Measurements from ENCODE around the gene SOCS7. TPM values are rescaled to one million over a fixed set of nuclear protein-coding genes. Genes with fewer than 3 reads are reported as not detected.
"Not testable (repeated sequence)": the region's sequence is repeated elsewhere in the genome, so short reads cannot be mapped to it uniquely, and the experiment has no call there.

The SOCS7 gene
- total RNA-seq, 1 donor from 2014 or later: 14.7 TPM

DNA sequence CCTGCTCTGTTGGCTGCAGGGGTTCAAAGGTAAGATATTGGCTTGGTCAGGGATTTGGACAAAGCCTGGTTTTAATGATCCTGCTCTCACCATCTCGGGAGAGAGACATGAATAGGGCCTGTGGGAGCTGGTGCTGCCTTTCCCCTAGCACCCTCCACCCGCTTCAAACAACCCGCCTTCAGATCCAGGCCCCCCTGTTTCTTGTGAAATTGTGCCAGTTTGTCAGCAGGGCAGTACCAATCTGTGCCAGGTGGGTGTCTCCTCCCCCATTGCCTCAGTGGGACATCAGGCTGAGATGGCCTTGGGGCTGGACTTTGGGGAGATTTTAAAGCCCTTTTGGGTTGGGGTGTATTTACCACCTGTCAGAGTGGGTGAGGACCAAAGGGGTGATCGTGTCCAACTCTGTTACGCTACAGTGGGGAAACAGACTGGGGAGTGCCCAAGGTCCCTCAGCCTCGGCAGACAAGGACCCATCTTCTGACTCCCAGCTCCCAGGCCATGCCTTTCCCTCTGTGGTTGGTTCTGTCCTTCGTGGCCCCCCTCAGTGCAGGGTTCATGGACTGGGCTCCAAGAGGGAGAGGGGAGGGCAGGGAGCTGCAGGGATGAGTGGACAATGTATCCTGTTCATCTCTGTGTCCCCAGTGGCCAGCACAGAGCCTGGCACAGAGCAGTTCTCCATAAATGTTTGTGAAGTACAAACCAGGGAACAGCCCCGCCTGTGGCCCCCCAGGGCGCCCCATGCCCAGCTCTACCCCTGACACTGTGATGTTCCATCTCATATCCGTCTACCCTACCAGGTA lies 79.9 kb downstream of the SOCS7 start:
- TF ChIP-seq CTCF (IDR thresholded peaks at IDR 0.05): no peak
- no peak for TF ChIP-seq POLR2A (IDR thresholded peaks at IDR 0.05)
- TF ChIP-seq POLR2AphosphoS5 (IDR thresholded peaks at IDR 0.05; ENCODE audit: insufficient read depth in 1 of 2, low read depth in 1 of 2): no peak
- Histone ChIP-seq H3K9me3 (no peaks in the 10 kb centered on the region), H3K4me3 (no peak overlapping the region), H3K4me1 (peaks cover 48% of the 10 kb centered on the region), H3K27me3 (no peaks in the 10 kb centered on the region), H3K27ac (no peak overlapping the region), H3K36me3 (no peaks in the 10 kb centered on the region)
- intact Hi-C loops (cut with DNase I): no loop called here
- DNase-seq (ENCODE audit: extremely low spot score in 2 of 2): no peak

GRCh38 chr17:38434178-38434665 lies 82.6 kb downstream of the SOCS7 start:
- no peak overlapping the region for H3K27ac ChIP-seq
- H3K4me1 ChIP-seq: peaks cover 29% of the 10 kb centered on the region
- H3K36me3 ChIP-seq: no peaks in the 10 kb centered on the region
- H3K9me3 ChIP-seq: no peaks in the 10 kb centered on the region
- no peak for TF ChIP-seq POLR2A (IDR thresholded peaks at IDR 0.05)
- TF ChIP-seq POLR2AphosphoS5 (IDR thresholded peaks at IDR 0.05; ENCODE audit: insufficient read depth in 1 of 2, low read depth in 1 of 2): no peak
- no peak for TF ChIP-seq CTCF (IDR thresholded peaks at IDR 0.05)
- H3K4me3 ChIP-seq: no peak overlapping the region
- no peaks in the 10 kb centered on the region for H3K27me3 ChIP-seq
- intact Hi-C loops (cut with DNase I): no loop called here
- DNase-seq (ENCODE audit: extremely low spot score in 2 of 2): no peak

- no peak for DNase-seq (ENCODE audit: extremely low spot score in 2 of 2)
- intact Hi-C loops (cut with DNase I): no loop called here
- no peak for TF ChIP-seq CTCF (IDR thresholded peaks at IDR 0.05)
- no peak for TF ChIP-seq POLR2AphosphoS5 (IDR thresholded peaks at IDR 0.05; ENCODE audit: insufficient read depth in 1 of 2, low read depth in 1 of 2)
- TF ChIP-seq POLR2A (IDR thresholded peaks at IDR 0.05): no peak
- H3K4me3 ChIP-seq: no peak overlapping the region
- H3K36me3 ChIP-seq: no peaks in the 10 kb centered on the region
- H3K4me1 ChIP-seq: peaks cover 15% of the 10 kb centered on the region
- H3K27ac ChIP-seq: no peak overlapping the region
- H3K27me3 ChIP-seq: no peaks in the 10 kb centered on the region
- no peaks in the 10 kb centered on the region for H3K9me3 ChIP-seq
Observed at GRCh38 chr17:38435795-38436194, 84.2 kb downstream of the SOCS7 start.

GRCh38 chr17:38436386-38436785 lies 84.7 kb downstream of the SOCS7 start:
- no peaks in the 10 kb centered on the region for H3K9me3 ChIP-seq
- no peaks in the 10 kb centered on the region for H3K27me3 ChIP-seq
- peaks cover 16% of the 10 kb centered on the region for H3K4me1 ChIP-seq
- intact Hi-C loops (cut with DNase I): no loop called here
- no peak overlapping the region for H3K4me3 ChIP-seq
- no peak for DNase-seq (ENCODE audit: extremely low spot score in 2 of 2)
- no peak for TF ChIP-seq POLR2AphosphoS5 (IDR thresholded peaks at IDR 0.05; ENCODE audit: insufficient read depth in 1 of 2, low read depth in 1 of 2)
- no peak for TF ChIP-seq CTCF (IDR thresholded peaks at IDR 0.05)
- TF ChIP-seq POLR2A (IDR thresholded peaks at IDR 0.05): no peak
- H3K27ac ChIP-seq: no peak overlapping the region
- H3K36me3 ChIP-seq: no peaks in the 10 kb centered on the region

- H3K4me1 ChIP-seq: peaks cover 23% of the 10 kb centered on the region
- H3K9me3 ChIP-seq; H3K27ac ChIP-seq; H3K36me3 ChIP-seq; H3K4me3 ChIP-seq; intact Hi-C loops (cut with DNase I); H3K27me3 ChIP-seq; DNase-seq (ENCODE audit: extremely low spot score in 2 of 2): not testable (repeated sequence)
Observed at GRCh38 chr17:38437313-38437712, 85.7 kb downstream of the SOCS7 start.
